GM12865 (cell line): ENCODE data around the gene STAP1.
A peak's percentile ranks its signal among the peaks of the same experiment; 100 is the strongest.

ENCODE experiments used
- DNase-seq: peaks from one replicate; pipeline ENCODE4 v3.0.0; 2010; ENCODE audit warnings: low read depth
- H3K4me3 ChIP-seq: 2 replicates; pipeline ENCODE4 v1.5.1; 2011; ENCODE audit warnings: mild to moderate bottlenecking, low read depth, low read length, control low read depth
- CTCF ChIP-seq: IDR thresholded peaks from 2 replicates; pipeline ENCODE4 v1.5.1; 2011; ENCODE audit warnings: low read length, control low read depth, low read depth, inconsistent platforms; ENCODE audit not compliant: insufficient read depth; ENCODE audit errors: missing control alignments

STAP1 gene

DNA sequence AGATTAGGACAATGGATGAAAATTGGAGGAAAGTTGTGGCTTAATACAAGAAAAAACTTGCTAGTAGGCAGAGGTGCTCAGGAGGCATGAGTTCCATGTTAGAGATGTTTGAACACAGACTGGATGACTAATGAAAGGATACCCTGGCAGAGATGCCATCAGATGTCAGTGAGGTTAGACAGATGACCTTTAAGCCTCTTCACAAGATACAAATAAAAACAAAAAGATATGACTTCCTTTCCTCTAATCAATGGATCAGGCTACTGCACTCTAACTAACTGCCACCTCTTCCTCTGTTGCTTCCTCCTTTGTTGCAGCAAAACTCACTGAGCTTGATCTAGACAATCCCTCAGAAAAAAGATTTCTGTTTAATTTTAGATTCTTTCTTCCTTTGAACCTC lies 14.7 kb downstream of the STAP1 start:
- no peak for DNase-seq
- TF ChIP-seq CTCF, result no peak
- no peak overlapping the region for H3K4me3 ChIP-seq

GRCh38 chr4:67575232-67576058 lies 16.9 kb downstream of the STAP1 start:
- no peak for TF ChIP-seq CTCF
- peak overlapping the region; percentile 57 for H3K4me3 ChIP-seq
- DNase-seq, result peak; percentile 88

- peak overlapping the region; percentile 57 for H3K4me3 ChIP-seq
- peak; percentile 41 for DNase-seq
These were observed 17.5 kb downstream of the STAP1 start for GRCh38 chr4:67576059-67576466.

DNA sequence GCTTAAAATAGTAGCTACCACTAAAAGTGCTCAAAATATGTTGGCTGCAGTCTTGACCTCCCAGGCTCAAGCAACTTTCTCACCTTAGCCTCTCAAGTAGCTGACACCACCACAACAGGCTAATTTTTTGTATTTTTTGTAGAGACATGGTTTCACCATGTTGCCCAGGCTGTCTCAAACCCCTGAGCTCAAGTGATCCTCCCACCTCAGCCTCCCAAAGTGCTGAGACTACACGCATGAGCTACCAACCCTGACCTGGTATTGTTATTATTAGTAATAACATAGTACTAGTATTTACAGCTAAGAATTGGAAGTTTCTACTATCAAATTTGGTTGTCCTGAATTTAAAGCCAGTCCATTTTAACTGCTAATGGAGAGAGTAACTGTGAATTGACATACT lies 18.0 kb downstream of the STAP1 start:
- no peak for TF ChIP-seq CTCF
- H3K4me3 ChIP-seq, result peak overlapping the region; percentile 57
- peak; percentile 77 for DNase-seq

More at GRCh38 chr4:67576059-67576466, 17.5 kb downstream of the STAP1 start:
- TF ChIP-seq CTCF, result no peak

- no peak for TF ChIP-seq CTCF
- no peak overlapping the region for H3K4me3 ChIP-seq
- peak; percentile 45 for DNase-seq
These were observed 22.1 kb downstream of the STAP1 start for GRCh38 chr4:67580577-67580976.

GRCh38 chr4:67581208-67581857 lies 22.8 kb downstream of the STAP1 start:
- DNase-seq, result peak; percentile 56
- H3K4me3 ChIP-seq, result no peak overlapping the region
- no peak for TF ChIP-seq CTCF
